GM15510 (cell line): Measurements from ENCODE around the gene CCDC40.

Experiments used
- POLR2A ChIP-seq: IDR thresholded peaks from 3 replicates; pipeline ENCODE4 v1.6.1; 2011; ENCODE audit warnings: borderline replicate concordance; ENCODE audit not compliant: insufficient read length; ENCODE audit errors: extremely low read depth

Gene CCDC40

GRCh38 chr17:80035937-80036714, at the start of gene CCDC40:
Gene CCDC40 (plus strand): TSS chr17:80036642. CDS start chr17:80036663, 21 bp downstream.
- TF ChIP-seq POLR2A, result no peak

GRCh38 chr17:79987187-79987934, 49.1 kb upstream of the CCDC40 start:
- no peak for TF ChIP-seq POLR2A

- no peak for TF ChIP-seq POLR2A
Measured at GRCh38 chr17:79987935-79988184, 48.6 kb upstream of the CCDC40 start.

GRCh38 chr17:79988185-79988971, 48.1 kb upstream of the CCDC40 start:
- no peak for TF ChIP-seq POLR2A

GRCh38 chr17:79989106-79989835, 47.2 kb upstream of the CCDC40 start:
- no peak for TF ChIP-seq POLR2A

- no peak for TF ChIP-seq POLR2A
Measured at GRCh38 chr17:79990051-79990592, 46.3 kb upstream of the CCDC40 start.

GRCh38 chr17:79990704-79991103, 45.7 kb upstream of the CCDC40 start:
- no peak for TF ChIP-seq POLR2A

GRCh38 chr17:79991140-79991923, 45.1 kb upstream of the CCDC40 start:
- TF ChIP-seq POLR2A, result no peak

GRCh38 chr17:79991924-79992648, 44.4 kb upstream of the CCDC40 start:
- no peak for TF ChIP-seq POLR2A

- TF ChIP-seq POLR2A, result no peak
Measured at GRCh38 chr17:79992649-79993389, 43.6 kb upstream of the CCDC40 start.

GRCh38 chr17:79993390-79994227, 42.8 kb upstream of the CCDC40 start:
- peak; percentile 13 for TF ChIP-seq POLR2A

- TF ChIP-seq POLR2A, result no peak
Measured at GRCh38 chr17:79994602-79995001, 41.8 kb upstream of the CCDC40 start.
